Stimulated activated CD4-positive, alpha-beta T cell treated with anti-CD3 and anti-CD28 coated beads, Interleukin-4, amount 100 ng/mL, for 4 hours (primary cell): Measurements from ENCODE around the gene SPON1.
A peak's percentile ranks its signal among the peaks of the same experiment; 100 is the strongest.
"Not testable (repeated sequence)": the region's sequence is repeated elsewhere in the genome, so short reads cannot be mapped to it uniquely, and the experiment has no call there.

Experiments
- DNase-seq, 2 experiments: peaks; one replicate each; pipeline ENCODE4 v3.0.0-alpha.2; 2020

The SPON1 gene

DNA sequence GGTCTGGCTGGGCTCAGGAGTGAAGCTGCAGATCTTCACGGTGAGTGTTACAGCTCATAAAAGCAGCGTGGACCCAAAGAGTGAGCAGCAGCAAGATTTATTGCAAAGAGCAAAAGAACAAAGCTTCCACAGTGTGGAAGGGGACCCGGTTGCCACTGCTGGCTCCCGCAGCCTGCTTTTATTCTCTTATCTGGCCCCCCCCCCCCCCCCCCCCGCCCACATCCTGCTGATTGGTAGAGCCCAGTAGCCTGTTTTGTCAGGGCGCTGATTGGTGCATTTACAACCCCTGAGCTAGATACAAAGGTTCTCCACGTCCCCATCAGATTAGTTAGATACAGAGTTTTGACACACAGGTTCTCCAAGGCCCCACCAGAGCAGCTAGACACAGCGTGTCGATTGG, 128.1 kb downstream of the SPON1 start:
- DNase-seq = not testable (repeated sequence)

GRCh38 chr11:14093065-14093464, 130.5 kb downstream of the SPON1 start:
- no peak for DNase-seq

DNA sequence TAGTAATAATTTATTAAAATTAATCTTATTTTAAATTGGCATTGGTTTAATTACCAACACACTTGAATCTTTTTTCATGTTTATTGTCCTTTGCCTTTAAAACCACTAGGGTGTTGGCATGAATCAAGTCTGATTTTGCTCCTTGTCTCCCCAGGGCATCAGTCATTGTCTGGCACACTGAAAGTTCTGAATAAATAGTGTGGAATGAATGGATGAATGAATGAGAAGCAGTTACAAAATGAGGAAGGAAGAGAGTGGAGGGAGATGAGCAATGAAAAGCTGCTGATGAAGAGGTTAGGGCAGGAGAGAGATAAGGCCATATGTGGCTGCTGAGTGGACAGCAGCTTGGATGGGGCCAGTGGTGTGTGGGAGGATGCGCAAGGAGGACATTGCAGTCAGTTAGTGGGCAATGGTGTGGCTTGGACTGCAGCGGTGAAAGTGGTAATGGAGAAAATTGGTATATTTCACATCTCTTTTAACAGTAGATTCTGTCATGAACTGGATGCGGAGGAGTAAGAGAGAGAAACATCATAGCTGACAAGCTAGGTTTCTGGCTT, 132.0 kb downstream of the SPON1 start:
- no peak for DNase-seq

DNA sequence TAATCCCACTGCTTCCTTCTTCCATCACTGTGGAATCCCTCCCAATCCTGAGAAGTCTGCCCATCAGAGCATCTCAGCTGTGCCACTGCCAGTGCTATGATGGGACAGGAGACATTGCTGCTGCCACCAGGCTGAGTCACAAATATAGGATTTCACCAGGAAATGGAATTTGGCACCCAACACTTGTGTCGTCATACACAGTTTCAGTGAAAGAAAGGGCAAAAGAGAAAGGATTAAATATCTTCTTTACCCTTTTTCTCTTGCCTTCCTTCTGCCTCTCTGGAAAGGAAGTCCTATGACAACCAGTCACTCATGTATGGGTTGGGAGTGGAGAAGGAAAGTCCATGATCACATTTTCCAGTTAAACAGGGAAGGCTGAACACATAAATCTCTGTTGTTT, 133.4 kb downstream of the SPON1 start:
- DNase-seq = no peak

GRCh38 chr11:14096606-14097005, 134.1 kb downstream of the SPON1 start:
- no peak for DNase-seq

DNA sequence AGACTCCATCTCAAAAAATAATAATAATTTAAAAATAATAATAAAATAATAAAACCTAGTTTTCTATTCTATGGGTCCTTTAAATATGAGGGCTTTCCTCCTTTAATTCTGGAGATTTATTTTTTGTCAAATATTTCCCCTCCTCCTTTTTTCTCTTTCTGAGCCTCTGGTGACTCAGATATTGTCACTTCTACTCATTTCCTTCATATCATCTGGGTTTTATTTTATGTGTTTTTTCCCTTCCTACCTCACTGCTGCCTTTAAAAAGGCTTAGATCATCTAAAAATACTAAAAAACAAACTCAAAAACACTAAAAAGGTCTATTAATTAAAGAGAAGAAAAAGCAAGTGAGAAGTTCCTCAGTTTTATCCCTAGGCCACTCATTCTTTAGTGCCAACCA, 138.9 kb downstream of the SPON1 start:
- DNase-seq = no peak

- no peak for DNase-seq
Measured at GRCh38 chr11:14102766-14103165, 140.2 kb downstream of the SPON1 start.

- no peak for DNase-seq
Measured at GRCh38 chr11:14105446-14105845, 142.9 kb downstream of the SPON1 start.

GRCh38 chr11:14106303-14107049, 144.0 kb downstream of the SPON1 start:
- DNase-seq = no peak

GRCh38 chr11:14107050-14107430, 144.5 kb downstream of the SPON1 start:
- no peak for DNase-seq

DNA sequence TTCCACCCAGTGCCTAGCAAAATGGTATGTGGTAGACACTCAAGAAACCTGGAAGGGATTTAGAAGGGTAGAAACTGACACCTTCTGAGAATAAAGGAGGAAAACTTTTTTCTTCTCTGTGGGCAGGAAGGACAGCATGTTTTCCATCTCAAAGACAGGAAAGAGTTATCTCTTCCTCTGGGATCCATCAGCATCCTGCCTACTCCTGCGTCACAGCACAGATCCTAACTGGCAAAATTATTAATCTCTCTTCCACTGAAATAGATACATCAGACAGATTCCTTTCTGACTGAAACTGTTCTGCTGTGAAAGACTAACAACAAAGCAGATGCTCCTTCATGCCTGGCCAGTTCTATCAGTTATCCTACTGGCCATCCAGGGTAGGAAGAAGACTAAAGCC, 147.2 kb downstream of the SPON1 start:
- no peak for DNase-seq

DNA sequence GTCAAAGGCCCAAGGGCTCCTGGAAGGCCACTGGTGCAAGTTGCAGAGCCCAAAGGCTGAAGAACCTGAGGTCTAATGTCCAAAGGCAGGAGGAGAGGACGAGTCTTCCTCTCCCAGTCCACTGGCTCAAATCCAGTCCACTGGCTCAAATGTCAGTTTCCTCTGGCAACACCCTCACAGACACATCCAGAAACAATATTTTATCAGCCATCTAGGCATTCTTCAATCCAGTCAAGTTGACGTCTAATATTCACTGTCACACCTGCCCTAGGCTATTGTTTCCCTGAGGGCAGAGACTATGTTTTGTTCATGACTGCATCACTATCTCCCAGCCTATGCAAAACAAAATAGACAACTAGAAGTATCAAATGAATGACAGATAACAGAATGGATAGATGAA, 148.1 kb downstream of the SPON1 start:
- no peak for DNase-seq

- DNase-seq = no peak
Measured at GRCh38 chr11:14111496-14111895, 149.0 kb downstream of the SPON1 start.

GRCh38 chr11:14112721-14113120, 150.2 kb downstream of the SPON1 start:
- no peak for DNase-seq

GRCh38 chr11:14114269-14114668, 151.7 kb downstream of the SPON1 start:
- no peak for DNase-seq

GRCh38 chr11:14114786-14115185, 152.3 kb downstream of the SPON1 start:
- DNase-seq = no peak

DNA sequence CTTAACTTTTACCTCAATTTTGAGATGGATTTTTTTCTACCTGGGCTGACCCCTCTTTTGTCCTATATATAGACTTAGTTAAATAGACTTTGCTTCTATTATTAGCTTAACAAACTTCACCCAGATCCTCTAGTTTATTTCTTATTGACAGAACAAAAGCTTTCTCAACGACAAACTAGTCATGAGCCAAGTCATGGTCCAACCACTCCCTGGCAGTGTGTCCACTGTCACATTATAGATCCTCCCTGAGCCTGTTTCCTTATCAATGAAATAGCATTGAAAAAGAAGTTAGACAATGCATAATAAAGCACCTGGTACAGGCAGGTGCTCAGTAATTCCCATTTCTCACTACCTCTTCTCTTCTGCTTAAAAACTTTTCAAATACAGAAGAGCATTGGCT, 155.1 kb downstream of the SPON1 start:
- no peak for DNase-seq

- no peak for DNase-seq
Measured at GRCh38 chr11:14118072-14118471, 155.5 kb downstream of the SPON1 start.

- peak in 1 of 2 experiments; percentile 5 for DNase-seq
Measured at GRCh38 chr11:14119357-14119756, 156.8 kb downstream of the SPON1 start.

- DNase-seq = no peak
Measured at GRCh38 chr11:14124350-14124749, 161.8 kb downstream of the SPON1 start.

DNA sequence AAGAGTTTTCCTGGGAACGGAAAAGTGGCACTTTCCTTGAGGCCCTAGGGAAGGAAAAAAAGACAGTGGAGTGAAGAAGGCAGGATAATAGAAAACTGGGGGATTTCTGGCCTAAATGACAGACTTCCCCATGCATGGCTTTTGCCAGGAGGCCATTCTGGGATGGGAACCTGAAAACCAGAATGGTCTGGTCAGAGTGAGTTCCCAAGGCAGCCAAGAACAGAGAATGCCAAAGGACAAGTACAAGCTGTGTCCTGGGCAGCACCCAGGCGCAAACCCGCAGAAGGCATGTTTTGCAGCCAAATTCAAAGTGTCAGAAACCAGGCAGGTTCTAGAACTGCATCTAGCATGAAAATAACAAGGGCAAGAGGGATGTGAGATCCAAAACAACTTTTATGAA, 162.4 kb downstream of the SPON1 start:
- DNase-seq = no peak

DNA sequence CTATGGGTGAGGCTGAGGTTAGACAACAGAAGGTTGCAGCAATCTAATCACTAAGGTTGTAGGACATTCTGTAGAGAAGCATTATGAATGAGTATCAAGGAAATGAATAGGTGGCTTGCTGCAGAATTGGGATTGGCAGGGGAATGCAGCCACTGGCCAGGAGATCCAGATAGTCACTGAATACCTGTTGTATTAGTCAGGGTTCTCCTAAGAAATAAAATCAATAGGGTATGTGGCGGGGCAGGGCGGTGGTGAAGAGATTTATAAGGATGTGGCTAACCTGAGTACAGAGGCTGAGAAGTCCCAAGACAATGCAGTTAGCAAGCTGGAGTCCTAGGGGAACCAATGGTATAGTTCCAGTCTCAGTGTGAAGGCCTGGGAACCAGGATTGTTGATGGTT, 163.0 kb downstream of the SPON1 start:
- no peak for DNase-seq

DNA sequence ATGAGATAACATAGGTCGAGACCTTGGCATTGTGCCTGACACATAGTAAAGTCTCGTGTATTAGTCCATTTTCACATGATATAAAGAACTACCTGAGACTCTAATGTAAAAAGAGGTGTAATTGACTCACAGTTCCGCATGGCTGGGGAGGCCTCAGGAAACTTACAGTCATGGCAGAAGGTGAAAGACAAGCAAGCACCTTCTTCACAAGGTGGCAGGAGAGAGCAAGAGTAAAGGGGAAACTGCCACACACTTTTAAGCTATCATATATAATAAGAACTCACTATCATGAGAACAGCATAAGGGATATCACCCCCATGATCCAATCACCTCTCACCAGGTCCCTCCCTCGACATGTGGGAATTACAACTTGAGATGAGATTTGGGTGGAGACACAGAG, 165.2 kb downstream of the SPON1 start:
- DNase-seq = no peak

GRCh38 chr11:14132312-14132711, 169.8 kb downstream of the SPON1 start:
- DNase-seq = no peak

- no peak for DNase-seq
Measured at GRCh38 chr11:14133381-14133780, 170.9 kb downstream of the SPON1 start.
